NCI-H2081 (cell line): Measurements from ENCODE around the gene ZC3H12D.

Experiments
- DNase-seq, 2 experiments: peaks; one replicate each; lab custom pipeline; 2025; lab: John Stamatoyannopoulos, UW

The ZC3H12D gene

GRCh38 chr6:149443411-149444181 lies 41.2 kb downstream of the ZC3H12D start:
- no peak for DNase-seq

- DNase-seq, result no peak
Observed at GRCh38 chr6:149441740-149442139, 43.1 kb downstream of the ZC3H12D start.

DNA sequence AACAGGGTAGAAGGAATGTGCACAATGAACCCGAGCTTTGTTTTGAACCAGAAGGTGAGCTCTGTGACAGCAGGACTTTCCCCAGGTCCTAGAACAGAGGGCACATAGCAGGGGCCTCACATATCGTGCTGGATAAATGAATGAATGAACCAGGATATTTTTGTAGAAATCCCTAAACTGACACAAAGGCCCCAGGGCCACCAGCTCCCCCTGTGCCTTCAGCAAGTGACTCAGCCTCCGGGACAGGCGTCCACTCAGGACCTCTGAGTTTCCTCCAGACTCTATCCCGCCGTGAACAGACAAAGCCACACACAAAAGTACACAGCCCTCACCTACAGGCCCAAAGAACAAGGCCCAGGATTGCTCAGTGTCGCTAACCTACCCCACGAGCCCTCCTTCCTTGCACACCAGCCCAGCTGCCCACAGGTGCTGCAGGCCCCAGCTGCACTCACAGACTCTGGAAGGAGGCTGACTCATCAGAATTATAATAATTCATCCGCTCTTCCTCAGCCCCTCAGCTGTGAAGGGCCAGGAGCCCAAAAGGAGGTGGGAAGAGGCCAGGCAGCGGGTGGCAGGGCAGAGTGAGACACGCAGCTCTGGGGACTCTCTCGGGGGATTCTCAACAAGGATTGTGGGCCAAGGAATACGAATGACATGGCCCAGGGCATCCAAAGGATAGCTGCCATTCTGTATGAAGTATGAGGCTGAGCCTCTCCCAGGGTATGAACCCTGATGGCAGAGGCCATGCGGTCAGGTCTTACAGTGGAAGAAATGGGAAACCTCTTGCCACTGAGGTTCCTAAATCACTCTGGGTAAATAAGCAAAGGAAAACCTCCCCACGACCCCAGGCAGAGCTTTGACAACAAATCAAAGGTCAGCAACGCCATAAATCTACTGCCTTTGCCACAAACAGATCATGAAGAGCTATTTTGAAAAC lies 43.8 kb downstream of the ZC3H12D start:
- no peak for DNase-seq

GRCh38 chr6:149439626-149440025 lies 45.2 kb downstream of the ZC3H12D start:
- no peak for DNase-seq

- DNase-seq, result no peak
Observed at GRCh38 chr6:149438855-149439254, 46.0 kb downstream of the ZC3H12D start.

DNA sequence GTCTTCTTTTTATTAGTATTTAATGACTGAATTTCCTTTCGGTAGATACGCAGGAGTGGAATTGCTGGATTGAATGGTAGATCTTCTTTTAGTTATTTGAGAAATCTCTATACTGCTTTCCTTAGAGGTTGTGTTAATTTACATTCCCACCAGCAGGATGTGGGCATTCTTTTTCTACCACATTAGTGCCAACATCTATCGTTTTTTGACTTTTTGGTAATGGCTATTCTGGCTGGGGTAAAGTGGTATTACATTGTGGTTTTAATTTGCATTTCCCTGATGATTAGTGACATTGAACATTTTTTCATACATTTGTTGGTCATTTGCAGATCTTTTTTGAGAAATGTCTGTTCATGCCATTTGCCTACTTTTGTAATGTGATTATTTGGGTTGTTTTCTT lies 47.6 kb downstream of the ZC3H12D start:
- DNase-seq, result no peak

- DNase-seq, result no peak
Observed at GRCh38 chr6:149436647-149437046, 48.2 kb downstream of the ZC3H12D start.

DNA sequence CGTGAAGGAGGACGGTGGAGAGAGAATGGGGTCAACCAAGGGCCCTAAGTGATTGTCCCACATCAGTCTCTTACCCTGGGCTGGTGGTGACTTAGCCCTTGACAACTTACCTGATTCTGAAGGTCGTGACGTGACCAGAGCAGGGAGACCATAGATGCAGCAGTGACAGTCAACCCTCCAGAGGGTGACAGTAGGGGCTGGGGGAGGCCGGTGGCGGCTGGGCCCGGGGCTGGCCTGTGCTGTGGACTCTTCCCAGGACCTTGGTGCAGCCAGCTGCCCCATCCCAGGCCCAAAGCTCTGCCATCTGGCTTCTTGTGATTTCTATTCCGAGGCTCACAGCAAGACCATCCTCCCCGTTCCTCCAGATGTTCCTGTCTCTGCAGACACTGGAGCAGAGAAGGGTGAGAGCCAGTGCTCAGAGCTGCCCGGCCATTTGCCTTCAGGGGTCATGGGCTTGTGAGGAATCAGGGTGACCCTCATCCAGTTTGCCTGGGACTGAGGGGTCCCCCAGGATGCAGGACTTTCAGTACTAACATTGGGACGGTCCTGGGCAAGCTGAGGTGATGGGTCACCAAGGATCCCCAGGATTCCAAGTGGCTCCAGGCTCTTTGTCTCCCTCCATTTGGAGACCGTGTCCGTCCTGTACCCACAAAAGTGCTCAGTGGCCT lies 48.8 kb downstream of the ZC3H12D start:
- no peak for DNase-seq

DNA sequence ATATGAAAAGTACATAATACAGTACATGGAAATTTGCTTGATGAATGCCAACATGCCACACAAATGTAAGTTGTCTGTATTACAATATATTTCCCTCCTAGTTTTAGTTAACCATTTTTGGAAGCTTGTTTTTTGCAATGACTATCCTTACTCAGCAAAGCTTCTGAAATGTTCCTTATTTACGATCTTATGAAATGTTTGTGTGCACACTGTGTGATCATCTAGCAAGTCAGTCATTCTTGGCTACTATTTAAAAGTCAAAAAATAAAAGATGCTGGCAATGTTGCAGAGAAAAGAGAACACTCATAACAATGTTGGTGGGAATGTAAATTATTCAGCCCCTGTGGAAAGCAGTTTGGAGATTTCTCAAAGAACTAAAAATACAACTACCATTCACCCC lies 50.9 kb downstream of the ZC3H12D start:
- DNase-seq, result no peak

GRCh38 chr6:149433405-149433804 lies 51.4 kb downstream of the ZC3H12D start:
- DNase-seq, result no peak

DNA sequence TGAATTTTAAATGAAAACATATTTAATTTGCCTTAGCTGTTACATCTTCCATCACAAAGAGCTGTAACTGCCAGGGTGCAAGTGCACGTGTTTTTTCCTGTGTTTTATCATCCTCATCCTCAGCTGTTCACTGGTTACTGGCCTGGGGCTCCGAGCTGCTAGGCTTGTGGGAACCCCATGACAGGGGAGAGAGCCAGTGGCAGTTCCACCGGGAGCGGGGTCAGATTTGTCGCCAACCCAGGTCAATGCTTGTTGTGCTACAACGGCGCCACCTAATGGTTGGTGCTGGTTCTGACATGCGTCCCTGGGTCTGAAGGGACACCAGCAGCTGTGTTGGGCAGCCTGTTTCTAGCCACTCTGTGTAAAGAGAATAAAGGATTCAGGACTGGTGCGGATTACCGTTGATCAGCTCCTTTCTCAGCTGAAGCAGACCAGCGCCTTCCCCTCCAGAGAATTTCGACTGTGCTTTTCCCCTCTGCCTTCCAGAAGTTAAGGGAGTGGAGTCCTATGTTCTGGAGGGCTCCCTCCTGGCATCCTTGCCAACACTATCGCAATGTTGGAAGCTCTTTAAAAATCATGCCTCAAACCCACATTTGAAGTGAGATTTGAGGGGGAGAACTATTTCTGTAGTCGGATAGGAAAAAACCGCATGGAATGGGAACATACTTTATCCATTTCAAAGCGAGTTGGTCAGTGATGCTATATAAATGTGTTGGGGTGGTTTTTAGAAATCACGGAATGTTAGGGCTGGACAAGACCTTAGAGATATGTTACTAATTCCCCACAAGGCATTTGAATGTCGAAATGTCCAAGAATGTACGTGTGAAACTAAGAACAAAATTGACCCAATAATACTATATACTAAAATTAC lies 52.7 kb downstream of the ZC3H12D start:
- peak; percentile 69 to 74 for DNase-seq

DNA sequence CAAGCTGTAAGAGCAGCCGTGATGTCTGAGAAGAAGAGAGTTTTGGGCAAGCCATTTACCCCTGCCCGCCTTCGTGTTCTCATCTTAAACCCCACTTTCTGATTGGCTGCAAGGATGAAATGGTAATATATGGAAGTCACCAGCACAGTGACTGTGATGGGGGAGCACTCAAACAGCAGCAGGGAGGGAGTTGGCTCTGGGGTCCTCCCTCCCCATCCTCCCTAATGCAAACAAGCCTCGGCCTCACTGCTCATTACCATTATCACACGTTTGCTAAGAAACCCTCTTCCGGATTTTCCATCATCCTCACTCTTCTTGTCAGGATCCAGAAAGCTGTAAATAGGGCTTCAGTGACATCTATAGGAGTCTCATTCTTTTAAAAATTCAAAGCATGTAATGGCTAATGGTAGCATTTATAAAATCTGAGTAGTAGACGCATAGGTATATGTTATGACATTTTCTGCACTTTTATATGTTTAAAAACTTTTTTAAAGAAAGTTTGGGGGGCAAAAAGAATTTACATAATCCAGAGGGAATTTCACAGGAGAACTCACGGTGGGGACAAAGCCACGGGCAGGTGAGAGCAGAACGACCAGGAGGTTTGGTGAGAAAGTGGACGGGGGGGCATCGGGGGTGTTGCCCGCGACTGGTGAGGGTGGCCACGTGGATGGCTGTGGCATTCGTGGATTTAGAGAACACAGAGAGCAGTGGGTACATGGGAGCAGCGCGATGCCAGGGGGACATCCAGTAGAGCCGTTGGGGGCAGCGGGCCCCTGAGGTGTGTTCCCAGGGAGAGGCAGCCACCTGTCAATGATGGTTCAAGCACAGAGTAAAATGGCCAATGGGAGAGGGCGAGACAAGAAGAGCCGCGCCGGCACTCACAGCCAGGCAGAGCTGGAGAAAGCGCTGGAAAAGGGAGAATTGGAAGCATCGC lies 55.1 kb downstream of the ZC3H12D start:
- DNase-seq, result no peak

DNA sequence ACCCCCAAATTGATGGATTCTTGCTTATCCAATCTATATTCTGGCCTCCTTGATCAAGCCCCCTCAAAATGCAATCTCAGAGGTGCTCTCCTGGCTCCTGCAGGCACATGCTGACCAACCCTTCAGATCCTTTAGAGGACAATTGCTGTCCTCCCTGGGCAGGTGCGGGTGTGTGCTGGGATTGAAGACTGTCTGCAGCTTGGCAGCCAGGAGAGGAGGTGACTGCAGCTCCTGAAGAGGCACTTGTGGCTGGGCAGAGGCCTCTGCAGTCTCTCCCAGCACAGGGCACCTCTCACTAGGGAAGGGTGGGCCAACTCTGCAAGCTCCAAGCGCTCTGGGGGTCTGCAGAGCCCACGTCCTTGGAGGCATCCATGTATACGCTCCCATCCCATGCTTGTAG lies 56.2 kb downstream of the ZC3H12D start:
- no peak for DNase-seq

DNA sequence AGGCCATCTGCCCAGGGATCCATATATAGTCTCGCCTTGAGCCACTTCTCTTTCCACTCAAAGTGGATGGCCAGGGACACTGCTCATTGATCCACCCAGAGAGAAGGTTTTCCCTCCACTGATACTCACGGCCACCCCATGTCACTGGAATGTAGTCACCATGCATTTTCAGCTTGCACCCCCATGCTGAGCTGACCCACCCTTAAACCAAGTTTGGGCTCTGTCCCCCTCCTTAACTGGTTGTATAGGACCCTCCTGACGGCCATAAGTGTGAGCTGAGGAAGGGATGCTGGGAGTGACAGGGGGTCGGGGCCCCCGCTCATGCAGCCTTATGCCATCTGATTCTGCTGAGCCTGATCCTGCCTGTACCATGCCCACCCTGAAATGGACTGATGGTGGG lies 59.1 kb downstream of the ZC3H12D start:
- DNase-seq, result no peak

DNA sequence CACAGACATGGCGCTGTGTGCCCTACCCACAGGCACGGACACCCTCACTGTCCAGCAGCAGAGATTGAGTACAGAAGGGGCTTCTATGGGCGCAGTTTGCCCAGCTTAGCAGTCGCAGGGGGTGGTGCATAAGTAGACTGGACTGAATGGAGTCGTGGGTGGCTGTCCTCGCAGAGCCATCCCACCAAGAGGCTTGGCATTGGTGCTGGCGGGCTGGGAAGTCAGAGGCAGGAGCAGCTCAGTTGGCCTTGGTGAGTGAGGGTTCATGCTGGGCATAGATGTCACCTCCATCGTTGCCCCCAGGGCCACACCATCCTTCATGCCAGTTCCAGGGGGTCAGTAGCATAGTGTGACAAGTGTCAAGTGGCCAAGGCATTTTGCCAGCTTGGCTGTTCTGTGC lies 59.6 kb downstream of the ZC3H12D start:
- no peak for DNase-seq

GRCh38 chr6:149423964-149424440 lies 60.8 kb downstream of the ZC3H12D start:
- no peak for DNase-seq

GRCh38 chr6:149422581-149422980 lies 62.2 kb downstream of the ZC3H12D start:
- DNase-seq, result no peak

- DNase-seq, result no peak
Observed at GRCh38 chr6:149421132-149421531, 63.7 kb downstream of the ZC3H12D start.

DNA sequence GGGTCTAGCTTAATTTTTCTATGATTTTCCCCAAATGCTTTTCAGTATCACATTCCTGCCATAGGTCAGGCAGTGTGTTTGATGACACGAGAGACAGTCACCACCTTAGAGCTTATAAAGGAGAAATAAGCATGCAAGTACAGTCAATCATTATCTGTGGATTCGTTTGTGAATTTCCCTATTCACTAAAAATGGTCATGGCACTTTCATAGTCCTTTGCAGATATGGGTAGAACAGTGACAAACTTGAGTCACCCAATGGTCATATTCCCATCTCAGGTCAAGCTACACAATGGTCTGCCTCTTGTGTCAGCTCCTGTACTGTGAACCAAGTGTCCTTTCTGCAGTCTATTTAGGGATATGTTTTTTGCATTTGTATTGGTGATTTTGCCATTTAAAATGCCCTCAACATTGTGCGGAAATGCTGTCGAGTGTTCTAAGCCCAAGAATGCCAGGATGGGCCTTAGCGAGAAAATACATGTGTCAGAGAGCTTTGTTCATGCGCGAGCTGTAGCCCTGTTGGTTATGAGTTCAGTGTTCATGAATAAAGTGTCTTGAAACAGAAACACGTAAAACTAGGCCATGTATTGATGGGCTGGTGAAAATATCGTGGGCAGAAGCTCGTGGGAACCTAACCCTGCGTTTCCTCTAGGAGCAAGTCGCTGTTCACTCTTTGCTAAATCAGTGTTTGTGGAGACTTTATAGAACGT lies 65.0 kb downstream of the ZC3H12D start:
- no peak for DNase-seq

DNA sequence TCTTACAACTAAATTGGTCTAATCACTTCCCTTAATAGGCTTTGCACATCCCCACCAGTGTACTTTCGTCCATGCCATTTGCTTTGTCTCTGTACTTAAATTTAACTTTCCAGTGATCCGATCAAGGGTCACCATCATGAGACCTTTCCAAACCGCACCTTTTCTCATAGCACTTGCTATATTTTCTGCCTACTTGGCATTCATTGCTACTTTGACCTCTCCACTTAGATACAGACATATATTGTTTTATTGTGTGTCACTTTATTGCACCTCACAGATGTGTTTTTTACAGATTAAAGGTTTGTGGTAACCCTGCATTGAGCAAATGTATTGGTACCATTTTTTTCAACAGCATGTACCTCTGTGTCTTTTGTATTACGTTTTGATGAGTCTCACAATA lies 70.0 kb downstream of the ZC3H12D start:
- no peak for DNase-seq
